Retina (tissue), 1 donor: ENCODE data around the gene TIMM17B.
A peak's percentile ranks its signal among the peaks of the same experiment; 100 is the strongest.
"Not testable (repeated sequence)": the region's sequence is repeated elsewhere in the genome, so short reads cannot be mapped to it uniquely, and the experiment has no call there.

Experiments
- DNase-seq: peaks from one replicate; pipeline ENCODE4 v3.0.0-alpha.2; 2016

The TIMM17B gene

DNA sequence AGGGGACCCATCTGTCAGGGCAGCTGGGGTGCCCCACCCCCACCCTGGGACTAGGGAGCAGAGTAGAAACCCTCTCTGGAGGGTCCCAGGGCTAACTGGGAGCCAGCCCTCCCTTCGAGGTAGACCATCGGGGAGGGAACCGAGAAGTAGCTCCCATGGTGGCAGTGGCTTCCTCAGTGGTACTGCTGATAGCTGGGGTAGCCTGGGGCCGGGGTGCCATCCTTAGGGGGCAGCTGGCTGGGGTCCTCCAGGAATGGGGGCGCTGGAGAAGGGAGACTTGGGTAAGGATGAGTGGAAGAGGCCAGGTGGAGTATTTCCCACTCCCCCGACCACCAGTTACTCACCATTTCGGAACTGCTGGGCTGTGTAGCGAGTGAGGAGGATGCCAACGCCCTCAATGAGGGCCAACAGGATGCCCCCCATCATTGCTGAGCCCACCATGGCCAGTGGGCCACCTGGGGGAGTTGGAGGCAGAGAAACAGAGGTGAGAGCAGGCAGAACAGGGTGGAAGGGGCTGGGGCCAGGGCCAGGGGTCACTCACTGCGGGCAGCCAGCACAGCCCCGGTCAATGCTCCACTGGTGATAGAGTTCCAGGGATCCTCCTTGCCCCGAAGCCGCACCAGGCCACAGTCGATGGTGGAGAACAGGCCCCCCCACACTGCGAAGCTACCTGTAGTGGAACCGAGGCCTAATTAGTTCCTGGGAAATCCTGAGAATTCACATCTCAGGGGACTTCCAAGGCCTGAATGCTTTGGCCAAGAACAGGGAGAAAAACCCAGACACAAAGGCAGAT, 3.8 kb downstream of the TIMM17B start:
- no peak for DNase-seq

DNA sequence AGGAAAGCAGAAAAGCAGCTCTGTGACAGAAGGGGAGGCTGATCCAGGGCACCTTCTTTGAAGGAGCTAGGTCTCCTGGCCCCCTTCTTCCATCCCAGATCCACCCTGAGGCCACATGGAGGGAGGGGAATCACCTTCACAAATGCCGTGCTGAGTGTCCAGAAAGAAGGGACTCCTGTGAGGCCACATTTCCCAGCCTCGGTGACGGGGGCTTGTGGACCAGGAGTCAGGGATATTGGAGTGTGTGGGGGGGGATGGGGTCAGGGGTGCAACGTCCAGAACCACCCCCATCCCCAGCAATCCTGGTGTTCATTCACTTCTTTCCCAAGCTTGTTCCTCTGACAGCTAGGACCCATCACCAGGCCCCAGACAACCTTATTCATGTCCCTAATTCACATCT, 4.7 kb downstream of the TIMM17B start:
- DNase-seq: no peak

DNA sequence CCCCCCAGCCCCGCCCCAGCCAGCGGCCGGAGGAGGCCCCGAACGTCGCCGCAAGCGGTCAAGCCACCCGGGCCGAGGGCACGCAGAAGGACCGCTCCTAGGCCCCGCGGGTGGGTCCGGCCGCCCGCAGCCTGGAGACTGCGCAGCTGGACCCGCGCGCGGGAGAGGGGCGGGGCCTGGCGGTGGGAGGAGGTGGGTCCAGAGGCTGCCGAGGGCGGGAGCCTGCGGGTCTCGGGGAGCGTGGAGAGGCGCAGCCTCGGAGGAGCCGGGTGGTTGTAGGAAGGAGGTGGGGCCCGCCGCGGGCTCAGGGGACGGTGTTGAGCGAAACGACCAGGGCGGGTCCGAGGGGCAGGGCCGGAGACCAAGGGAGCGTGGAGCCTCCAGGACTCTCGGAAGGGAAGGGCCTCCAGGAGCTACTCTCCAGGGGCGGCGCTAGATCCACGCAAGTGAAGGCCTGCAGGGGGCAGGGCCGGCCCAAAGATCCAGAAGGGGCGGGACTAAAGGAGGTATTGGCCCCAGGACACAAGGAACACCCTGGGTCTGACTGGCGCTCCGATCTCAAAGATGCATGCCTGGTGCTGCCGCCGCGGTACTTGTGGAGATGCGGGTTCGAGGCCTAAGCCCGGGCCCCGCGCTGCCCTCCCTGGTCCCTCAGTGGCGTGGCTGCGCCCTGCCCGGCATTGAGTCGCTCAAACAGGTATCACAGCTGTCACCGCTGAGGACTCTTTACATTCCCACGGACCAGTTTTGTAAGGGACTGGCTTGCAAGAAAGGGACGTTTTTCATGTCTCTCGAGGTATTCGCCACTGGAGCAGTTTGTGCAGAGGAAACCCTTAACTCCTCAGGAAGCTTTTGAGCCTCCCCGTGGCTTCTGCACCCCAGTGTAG, 5.9 kb downstream of the TIMM17B start:
- DNase-seq: peak; percentile 84

DNA sequence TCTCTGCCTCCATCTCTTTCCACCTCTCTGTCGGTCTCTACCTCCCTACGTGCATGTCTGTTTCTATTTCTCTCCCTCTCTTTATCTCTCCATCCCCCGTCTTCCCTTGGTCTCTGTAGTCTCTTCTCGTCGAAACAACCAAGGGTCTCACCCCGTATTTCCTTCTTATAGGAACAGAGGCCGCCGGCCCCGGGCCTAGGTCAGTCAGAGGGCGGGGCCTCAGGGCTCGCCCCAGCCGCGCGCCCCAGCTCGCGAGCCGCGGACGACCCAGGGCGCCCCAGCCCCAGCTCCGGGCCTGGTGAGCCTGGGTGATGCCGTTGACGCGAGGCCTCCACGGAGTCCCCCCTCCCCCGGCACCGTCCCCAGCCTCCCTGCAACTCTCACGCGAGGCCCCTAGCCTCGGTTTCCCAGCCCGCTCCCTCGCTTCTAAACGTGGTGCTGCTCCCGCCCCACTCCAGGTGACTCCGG, 6.6 kb downstream of the TIMM17B start:
- DNase-seq: peak; percentile 43

DNA sequence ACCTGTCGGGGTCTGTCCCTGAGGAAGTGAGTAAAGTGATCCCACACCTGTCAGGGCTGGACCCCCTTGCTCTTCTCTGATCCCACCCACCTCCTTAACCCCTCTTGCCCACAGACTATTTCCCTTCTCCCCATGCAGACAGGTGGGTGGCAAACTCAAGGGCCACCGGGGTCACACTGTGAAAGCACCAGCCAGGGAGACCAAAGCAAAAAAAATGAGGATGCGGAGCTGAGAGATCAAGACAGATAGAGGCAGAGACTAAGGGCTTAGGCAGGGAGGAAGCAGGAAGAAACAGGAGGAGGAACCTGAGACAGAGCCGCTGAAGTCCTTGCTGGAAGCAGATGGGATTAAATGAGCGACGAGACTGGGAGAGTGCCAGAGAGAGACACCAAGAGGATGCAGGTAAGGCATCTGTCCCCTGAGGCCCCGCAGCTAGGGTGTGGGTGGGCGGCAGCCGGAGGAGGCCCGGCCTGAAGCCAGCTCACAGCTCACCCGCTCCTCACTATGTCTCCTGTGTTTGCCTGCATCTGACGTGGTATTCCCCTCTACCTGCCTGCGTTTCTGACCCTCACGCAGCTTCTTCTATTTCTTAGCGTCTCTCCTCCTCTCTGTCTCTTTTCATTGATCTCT, 7.2 kb downstream of the TIMM17B start:
- no peak for DNase-seq

DNA sequence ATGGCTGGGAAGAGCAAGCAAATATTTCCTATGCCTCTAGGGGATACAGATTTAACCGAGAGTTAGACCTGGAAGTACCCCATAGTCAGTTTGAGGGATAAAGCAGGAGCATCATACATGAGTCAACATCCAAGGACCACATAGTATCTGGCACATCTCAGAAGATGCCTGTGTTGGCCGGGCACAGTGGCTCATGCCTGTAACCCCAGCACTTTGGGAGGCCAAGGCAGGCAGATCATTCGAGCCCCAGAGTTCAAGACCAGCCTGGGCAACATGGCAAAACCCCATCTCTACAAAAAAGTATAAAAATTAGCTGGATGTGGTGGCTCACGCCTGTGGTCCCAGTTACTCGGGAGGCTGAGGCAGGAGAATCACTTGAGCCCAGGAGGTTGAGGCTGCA, 11.0 kb downstream of the TIMM17B start:
- not testable (repeated sequence) for DNase-seq

DNA sequence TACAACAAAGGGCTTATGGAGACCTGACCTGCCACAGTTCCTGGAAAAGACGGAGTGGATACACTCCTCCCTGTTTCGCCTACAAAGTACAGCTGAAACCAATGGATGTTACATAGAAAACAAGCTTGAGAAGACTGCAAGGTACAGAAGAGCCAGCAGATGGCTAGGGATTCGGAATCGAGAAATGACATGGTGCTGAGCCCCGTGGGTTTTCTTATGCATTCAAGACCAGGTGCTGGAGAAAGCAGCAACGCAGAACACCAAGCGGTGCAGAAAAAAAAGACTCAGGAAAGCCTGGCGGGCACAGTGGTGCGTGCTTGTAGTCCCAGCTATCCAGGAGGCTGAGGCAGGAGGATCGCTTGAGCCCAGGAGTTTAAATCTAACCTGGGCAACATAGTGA, 13.8 kb downstream of the TIMM17B start:
- no peak for DNase-seq

DNA sequence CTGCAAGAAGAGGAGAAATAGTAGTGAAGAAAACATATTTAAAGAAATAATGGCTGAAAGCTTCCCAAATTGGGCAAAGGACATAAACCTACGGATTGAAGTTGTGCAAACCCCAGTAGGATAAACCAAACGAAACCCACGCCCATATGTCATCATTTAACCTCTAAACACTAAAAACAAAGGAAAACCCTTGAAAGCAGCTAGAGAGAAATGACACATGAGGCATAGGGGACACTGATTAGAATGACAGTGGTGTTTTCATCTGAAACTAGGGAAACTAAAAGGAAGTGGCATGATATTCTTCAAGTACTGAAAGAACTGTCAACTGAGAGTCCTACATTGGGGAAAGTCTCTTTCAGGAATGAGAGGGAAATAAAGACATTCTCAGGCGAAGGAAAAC, 20.6 kb downstream of the TIMM17B start:
- DNase-seq: not testable (repeated sequence)

DNA sequence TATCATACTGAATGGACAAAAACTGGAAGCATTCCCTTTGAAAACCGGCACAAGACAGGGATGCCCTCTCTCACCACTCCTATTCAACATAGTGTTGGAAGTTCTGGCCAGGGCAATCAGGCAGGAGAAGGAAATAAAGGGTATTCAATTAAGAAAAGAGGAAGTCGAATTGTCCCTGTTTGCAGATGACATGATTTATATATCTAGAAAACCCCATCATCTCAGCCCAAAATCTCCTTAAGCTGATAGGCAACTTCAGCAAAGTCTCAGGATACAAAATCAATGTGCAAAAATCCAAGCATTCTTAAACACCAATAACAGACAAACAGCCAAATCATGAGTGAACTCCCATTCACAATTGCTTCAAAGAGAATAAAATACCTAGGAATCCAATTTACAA, 25.6 kb downstream of the TIMM17B start:
- not testable (repeated sequence) for DNase-seq

DNA sequence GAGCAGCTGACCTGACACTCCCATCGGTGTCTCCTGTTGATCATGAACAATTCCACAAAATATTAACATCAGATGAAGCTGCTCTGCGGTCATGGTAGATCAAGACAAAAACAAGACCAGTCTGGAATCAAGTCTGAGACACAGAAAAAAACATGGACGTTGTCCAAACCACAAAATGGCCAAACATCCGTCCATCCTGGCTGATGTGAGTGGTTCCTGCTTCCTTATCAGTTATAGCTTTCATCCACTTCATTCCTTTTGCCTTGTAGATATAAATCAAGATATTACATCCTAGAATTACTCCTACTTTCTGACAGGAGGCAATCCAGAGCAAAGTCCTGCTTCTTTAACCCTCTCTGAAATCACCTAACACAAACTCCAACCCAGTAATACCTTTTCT, 33.4 kb downstream of the TIMM17B start:
- DNase-seq: no peak

DNA sequence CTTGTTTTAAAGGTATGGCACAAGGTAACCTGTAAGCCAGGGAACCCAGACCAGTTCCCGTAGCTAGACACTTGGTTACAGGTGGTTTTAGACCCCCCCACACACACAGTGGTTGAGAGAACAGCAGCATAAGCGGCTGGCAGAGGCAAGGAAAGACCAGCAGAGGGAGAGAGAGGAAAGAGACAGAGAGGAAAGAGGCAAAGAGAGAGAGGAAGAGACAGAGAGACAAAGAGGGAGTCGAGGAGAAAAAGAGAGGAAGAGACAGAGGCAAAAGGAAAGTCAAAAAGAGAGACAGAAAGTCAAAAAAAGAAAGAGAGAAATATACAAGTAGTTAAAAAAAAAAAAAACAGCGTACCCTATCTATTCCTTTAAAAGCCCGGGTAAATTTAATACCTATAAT, 42.7 kb downstream of the TIMM17B start:
- no peak for DNase-seq

DNA sequence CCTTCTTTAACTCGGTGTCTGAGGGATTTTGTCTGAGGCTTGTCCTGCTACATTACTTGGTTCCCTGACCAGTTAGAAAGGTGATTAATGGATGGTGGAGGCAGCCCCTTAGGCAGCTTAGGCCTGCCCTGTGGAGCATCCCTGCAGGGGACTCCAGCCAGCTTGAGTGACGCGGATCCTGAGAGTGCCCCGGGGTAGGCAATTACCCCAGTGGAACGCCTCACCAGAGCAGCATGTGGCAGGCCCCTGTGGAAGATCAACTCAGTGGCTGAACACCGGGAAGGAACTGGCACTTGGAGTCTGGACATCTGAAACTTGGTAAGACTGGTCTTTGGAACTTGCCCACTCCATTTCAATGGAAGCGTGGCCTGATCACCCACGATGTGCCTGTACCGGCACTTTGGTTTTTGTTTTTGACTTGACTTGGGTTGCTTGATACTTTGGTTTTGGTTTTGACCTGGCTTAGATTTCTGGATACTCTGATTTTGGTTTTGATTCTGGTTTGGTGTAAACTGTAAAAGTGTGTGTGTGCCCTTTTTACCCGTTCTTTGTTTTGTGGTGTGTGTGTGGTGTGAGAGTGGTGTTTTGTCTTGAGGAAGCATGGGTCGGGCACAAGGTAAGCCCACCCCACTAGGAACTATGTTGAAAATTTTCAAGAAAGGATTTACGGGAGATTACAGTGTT, 43.3 kb downstream of the TIMM17B start:
- DNase-seq: not testable (repeated sequence)

DNA sequence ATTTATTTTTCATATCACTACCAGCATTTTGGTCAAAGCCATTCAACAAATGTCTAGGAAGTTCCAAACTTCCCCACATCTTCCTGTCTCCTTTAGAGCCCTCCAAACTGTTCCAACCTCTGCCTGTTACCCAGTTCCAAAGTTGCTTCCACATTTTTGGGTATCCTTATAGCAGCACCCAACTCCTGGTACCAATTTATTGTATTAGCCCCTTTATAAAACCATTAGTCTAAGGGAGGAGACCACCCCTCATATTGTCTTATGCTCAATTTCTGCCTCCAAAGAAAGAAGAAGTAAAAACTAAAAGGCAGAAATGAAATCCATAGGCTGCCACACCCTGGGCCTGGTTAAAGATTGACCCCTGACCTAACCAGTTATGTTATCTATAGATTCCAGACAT, 44.1 kb downstream of the TIMM17B start:
- DNase-seq: not testable (repeated sequence)

DNA sequence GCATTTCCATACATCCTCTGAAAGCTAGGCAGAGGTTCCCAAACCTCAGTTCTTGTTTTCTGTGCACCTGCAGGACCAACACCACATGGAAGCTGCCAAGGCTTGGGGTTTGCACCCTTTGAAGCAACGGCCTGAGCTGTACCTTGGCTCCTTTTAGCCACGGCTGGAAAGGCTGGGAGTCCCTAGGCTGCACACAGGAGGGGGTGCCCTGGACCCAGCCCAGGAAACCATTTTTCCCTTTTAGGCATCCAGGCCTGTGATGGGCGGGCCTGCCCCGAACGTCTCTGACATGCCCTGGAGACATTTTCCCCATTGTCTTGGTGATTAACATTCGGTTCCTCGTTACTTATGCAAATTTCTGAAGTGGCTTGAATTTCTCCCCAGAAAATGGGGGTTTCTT, 44.7 kb downstream of the TIMM17B start:
- DNase-seq: no peak

DNA sequence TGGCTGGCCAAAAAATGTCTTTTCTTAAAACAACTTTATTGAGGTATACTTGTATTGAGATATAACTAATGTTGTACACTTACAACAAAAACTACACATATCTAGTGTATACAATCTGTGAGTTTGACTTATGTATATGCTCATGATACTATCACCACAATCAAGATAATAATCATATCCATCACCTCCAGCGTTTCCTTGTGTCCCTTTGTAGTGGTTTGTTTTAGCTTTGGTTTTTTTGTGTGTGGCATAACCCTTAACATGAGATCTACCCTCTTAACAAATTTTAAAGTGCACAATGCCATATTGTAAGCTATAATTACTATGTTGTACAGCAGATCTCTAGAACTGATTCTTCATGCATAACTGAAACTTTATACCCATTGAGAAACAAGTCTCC, 48.7 kb downstream of the TIMM17B start:
- DNase-seq: no peak
